Vagina (tissue), 2 donors: ENCODE measurements around the gene CFAP73.

Source experiments
- POLR2A ChIP-seq, 2 donors: fragments of 450-650 bp; IDR thresholded peaks; one replicate each; pipeline ENCODE4 v1.6.1; 2017; ENCODE audit warnings: antibody characterized with exemption in 2 of 2, mild to moderate bottlenecking in 2 of 2, moderate library complexity in 2 of 2
- POLR2AphosphoS5 ChIP-seq, 2 donors: sonication (generic); formaldehyde crosslinking; IDR thresholded peaks; one replicate each; pipeline ENCODE4 v1.9.0; 2017; ENCODE audit warnings: antibody characterized with exemption in 2 of 2, mild to moderate bottlenecking in 2 of 2, low read depth in 1 of 2; ENCODE audit not compliant: insufficient read depth in 1 of 2
- TF ChIP-seq, protein P1 (sequence below), 3 experiments: fragments of 450-650 bp in 2 of 3; fragments of 200-600 bp in 1 of 3; sonication (generic) in 1 of 3; IDR thresholded peaks; one replicate each; pipeline ENCODE4 v1.5.1; 2017 to 2019; ENCODE audit warnings: antibody characterized with exemption in 3 of 3, mild to moderate bottlenecking in 2 of 3, moderate library complexity in 2 of 3

DNA sequence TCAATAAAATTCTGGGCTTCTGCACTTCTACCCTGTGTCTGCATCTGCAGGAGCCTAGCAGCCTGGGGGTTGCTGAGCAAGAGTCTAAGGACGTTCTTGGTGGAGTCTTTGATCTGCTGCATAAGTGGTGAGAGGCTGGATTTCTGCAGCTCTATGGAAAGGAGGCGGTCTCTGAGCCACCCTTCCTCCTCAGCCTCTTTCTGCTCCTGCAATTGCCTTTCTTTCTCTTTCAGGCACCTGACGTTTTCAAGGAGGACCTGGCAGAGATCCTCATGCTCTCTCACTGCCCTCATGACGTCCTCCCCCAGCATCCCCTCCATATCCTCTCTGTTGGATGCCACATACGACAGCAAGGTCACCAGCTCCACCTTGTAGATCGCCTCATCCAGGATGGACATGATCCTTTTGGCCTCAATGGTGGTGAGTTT, 58.1 kb downstream of the CFAP73 start:
- TF ChIP-seq, protein P1, sequence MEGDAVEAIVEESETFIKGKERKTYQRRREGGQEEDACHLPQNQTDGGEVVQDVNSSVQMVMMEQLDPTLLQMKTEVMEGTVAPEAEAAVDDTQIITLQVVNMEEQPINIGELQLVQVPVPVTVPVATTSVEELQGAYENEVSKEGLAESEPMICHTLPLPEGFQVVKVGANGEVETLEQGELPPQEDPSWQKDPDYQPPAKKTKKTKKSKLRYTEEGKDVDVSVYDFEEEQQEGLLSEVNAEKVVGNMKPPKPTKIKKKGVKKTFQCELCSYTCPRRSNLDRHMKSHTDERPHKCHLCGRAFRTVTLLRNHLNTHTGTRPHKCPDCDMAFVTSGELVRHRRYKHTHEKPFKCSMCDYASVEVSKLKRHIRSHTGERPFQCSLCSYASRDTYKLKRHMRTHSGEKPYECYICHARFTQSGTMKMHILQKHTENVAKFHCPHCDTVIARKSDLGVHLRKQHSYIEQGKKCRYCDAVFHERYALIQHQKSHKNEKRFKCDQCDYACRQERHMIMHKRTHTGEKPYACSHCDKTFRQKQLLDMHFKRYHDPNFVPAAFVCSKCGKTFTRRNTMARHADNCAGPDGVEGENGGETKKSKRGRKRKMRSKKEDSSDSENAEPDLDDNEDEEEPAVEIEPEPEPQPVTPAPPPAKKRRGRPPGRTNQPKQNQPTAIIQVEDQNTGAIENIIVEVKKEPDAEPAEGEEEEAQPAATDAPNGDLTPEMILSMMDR (IDR thresholded peaks at IDR 0.05), result no peak
- no peak for TF ChIP-seq POLR2A (IDR thresholded peaks at IDR 0.05)
- TF ChIP-seq POLR2AphosphoS5 (IDR thresholded peaks at IDR 0.05; ENCODE audit: insufficient read depth in 1 of 2, low read depth in 1 of 2), result no peak
